HUES48 (cell line): ENCODE data around the gene TMTC3.

Experiments used
- H3K27ac ChIP-seq: one replicate; pipeline ENCODE4 v1.7.0; 2013; ENCODE audit warnings: low read depth, low read length, inconsistent platforms
- H3K27me3 ChIP-seq: 2 replicates; pipeline ENCODE4 v1.6.1; 2013; ENCODE audit warnings: mild to moderate bottlenecking, low read length; ENCODE audit not compliant: control insufficient read depth, insufficient read depth
- H3K36me3 ChIP-seq: 2 replicates; pipeline ENCODE4 v1.6.1; 2013; ENCODE audit warnings: low read length; ENCODE audit not compliant: control insufficient read depth, insufficient read depth
- H3K4me1 ChIP-seq: 2 replicates; pipeline ENCODE4 v1.6.1; 2013; ENCODE audit warnings: mild to moderate bottlenecking, low read length; ENCODE audit not compliant: control insufficient read depth, insufficient read depth
- H3K4me3 ChIP-seq: 2 replicates; pipeline ENCODE4 v1.5.1; 2013; ENCODE audit warnings: mild to moderate bottlenecking, low read depth, low read length
- H3K9ac ChIP-seq: 2 replicates; pipeline ENCODE4 v1.6.1; 2013; ENCODE audit warnings: mild to moderate bottlenecking, low read depth, low read length, moderate library complexity
- H3K9me3 ChIP-seq: 2 replicates; pipeline ENCODE4 v1.6.1; 2013; ENCODE audit warnings: low read length; ENCODE audit not compliant: control insufficient read depth, insufficient read depth

The TMTC3 gene

DNA sequence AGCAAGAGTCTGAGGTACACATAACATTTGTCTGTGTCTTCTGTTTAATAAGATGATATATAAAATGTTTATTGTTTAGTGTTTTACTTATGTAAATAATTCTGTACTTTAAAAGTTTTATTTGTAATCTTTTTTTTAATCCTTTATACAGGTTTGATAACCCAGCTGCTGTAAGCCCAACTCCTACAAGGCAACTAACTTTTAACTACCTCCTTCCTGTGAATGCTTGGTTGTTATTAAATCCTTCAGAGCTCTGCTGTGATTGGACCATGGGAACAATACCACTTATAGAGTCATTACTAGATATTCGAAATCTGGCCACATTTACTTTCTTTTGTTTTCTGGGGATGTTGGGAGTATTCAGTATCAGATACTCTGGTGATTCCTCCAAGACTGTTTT lies 24.1 kb downstream of the TMTC3 start:
- Histone ChIP-seq H3K4me3 (no peak overlapping the region), H3K9me3 (no peaks in the 10 kb centered on the region), H3K27ac (no peak overlapping the region), H3K9ac (no peak overlapping the region), H3K27me3 (no peaks in the 10 kb centered on the region), H3K4me1 (peaks cover 9% of the 10 kb centered on the region), H3K36me3 (peaks cover 58% of the 10 kb centered on the region)

DNA sequence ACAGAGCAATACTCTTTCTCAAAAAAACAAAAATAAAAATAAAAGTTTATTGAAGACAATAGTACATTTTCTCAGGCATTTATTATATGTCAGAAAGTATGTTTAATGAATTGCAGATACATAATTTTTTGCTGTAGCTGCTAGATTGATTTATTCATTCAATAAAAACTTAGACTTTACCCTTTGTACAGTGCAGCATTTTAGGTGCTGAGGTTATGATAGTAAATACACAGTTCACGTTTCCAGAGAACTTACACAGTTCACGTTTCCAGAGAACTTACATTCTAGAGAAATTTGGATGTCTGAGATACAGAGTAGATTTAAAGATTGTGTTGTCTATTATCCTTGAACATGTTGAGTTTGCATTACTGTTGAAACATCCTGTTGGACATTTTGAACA lies 25.3 kb downstream of the TMTC3 start:
- Histone ChIP-seq H3K27ac (no peak overlapping the region), H3K9ac (no peak overlapping the region), H3K4me1 (no peaks in the 10 kb centered on the region), H3K27me3 (no peaks in the 10 kb centered on the region), H3K9me3 (no peaks in the 10 kb centered on the region), H3K4me3 (no peak overlapping the region), H3K36me3 (peaks cover 59% of the 10 kb centered on the region)

DNA sequence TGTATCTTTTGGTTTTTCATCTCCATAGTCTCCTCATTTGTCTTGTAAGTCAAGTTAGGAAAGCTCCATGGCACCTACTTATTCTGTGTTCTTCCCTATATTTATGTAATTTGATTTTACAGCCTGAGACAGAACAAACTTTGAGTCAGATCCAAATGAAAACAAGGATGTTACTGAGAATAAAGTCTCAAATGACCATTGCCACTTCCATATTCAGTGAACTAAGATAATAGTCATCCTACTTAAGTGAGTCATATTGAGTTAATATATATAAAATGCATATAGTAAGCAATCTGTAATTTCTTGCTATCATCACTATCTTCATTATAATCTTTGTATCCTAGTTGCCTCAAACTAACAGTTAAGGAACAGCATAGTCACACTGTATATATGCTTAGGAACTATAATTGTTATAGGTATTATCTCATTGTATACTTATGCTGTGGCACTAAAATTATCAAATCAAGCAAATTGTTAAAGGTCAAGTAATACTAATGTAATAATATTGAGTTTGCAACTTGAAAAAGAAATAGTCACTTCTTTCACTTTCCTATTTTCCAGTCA lies 30.8 kb downstream of the TMTC3 start:
- Histone ChIP-seq H3K9ac (no peak overlapping the region), H3K4me3 (no peak overlapping the region), H3K4me1 (no peaks in the 10 kb centered on the region), H3K27ac (no peak overlapping the region), H3K27me3 (no peaks in the 10 kb centered on the region), H3K36me3 (peaks cover 62% of the 10 kb centered on the region), H3K9me3 (no peaks in the 10 kb centered on the region)

DNA sequence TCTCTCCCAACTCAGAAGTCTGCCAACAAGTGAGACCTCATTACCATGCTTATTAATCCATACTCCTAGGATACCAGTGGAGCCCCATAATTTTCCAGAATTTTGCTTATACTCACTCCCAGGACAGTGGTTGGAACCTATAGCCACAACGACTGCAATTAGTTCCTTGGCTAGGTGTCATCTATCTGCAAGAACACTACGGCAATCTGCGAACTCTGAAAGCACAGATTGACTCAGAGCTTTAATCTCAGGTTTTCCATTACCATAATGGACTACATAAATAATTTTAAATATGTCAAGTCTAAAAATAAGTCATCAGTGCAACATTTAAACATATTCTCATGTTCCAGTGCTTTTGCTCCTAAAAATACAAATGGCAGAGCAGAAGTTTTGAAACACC lies 33.4 kb downstream of the TMTC3 start:
- Histone ChIP-seq H3K36me3 (peaks cover 76% of the 10 kb centered on the region), H3K9ac (no peak overlapping the region)

DNA sequence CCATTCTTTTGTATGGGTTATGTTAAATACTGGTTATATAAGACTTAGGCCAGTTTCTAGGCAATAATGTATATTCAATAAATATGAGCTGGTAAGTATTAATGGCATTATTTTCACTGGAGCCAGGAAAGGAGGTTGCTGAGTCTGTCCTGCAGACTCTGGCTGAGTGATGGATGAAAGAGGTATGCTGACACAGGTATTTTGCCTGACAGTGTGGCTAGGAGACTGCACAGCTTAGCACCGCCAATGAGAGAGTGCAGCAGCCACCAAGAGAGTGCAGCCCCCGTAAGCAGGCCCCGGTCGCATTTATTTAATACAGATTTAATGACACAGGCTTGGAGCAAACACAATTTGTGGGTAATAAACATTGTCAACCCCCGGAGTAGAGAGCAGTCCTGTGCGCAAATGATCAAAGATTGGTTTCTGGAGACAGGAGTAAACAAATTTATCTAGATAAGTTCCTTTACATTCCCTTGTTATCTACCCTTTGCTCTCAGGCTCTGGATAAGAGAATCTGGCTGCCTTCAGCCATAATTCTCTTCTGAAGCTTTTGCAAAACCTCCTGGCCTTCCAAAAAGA lies 37.4 kb downstream of the TMTC3 start:
- H3K9me3 ChIP-seq = no peaks in the 10 kb centered on the region
- H3K4me1 ChIP-seq = no peaks in the 10 kb centered on the region
- peaks cover 65% of the 10 kb centered on the region for H3K36me3 ChIP-seq
- H3K27me3 ChIP-seq = no peaks in the 10 kb centered on the region
- no peak overlapping the region for H3K9ac ChIP-seq
- no peak overlapping the region for H3K27ac ChIP-seq
- H3K4me3 ChIP-seq = no peak overlapping the region

More for the DNA sequence above, 33.4 kb downstream of the TMTC3 start:
- Histone ChIP-seq H3K27me3 (no peaks in the 10 kb centered on the region), H3K4me3 (no peak overlapping the region), H3K4me1 (no peaks in the 10 kb centered on the region), H3K9me3 (no peaks in the 10 kb centered on the region), H3K27ac (no peak overlapping the region)

DNA sequence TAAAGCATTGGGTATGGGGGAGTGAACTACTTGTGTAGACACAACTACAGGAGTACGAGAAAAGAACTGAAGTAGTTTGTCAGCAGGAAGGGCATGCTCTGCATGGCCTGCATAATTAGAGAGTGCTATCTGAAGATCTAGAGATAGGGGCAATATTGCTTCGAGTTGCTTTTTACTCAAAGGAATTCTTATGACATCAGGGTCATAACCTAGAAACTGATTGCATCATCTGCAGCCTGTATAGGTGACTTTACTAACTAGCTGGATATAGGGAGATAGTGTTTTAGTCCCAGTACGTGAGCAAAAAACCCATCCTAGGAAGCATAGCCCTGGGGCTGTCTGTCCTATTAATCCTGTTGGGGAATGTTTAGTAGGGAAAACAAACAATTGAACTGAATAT lies 39.8 kb downstream of the TMTC3 start:
- H3K4me3 ChIP-seq = no peak overlapping the region
- H3K4me1 ChIP-seq = no peaks in the 10 kb centered on the region
- H3K9ac ChIP-seq = no peak overlapping the region
- H3K36me3 ChIP-seq = peaks cover 58% of the 10 kb centered on the region
- no peaks in the 10 kb centered on the region for H3K27me3 ChIP-seq
- no peaks in the 10 kb centered on the region for H3K9me3 ChIP-seq
- H3K27ac ChIP-seq = no peak overlapping the region

DNA sequence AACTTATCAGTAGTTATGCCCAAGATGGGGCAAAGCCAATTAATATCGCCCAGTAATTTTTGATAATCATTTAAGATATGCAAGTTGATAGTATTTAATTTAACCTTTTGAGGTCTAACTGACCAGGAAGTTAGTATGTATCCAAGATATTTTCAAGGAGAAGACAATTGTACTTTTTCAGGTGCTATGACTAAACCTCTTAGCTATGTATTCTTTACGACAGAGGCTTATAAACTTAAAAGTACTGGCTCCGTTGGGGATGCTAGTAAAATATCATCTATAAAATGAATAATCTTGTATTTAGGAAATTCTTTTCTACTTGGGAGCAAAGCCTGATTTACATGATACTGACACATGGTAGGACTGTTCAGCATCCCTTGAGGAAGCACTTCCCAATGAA lies 40.3 kb downstream of the TMTC3 start:
- H3K36me3 ChIP-seq = peaks cover 56% of the 10 kb centered on the region
- no peaks in the 10 kb centered on the region for H3K4me1 ChIP-seq

DNA sequence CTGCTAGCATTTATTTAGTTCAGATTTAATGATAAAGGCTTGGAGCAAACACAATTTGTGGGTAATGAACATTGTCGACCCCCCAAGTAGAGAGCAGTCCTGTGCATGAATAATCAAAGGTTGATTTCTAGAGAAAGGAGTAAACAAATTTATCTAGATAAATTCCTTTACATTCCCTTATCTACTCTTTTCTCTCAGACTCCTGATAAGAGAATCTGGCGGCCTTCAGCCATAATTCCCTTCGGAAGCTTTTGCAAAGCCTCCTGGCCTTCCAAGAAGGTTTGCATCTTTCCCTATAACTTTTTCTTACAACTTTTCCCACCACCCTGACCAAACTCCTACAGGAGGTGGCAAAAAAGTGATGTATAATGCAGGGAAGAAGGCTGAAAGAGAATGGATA lies 42.1 kb downstream of the TMTC3 start:
- no peak overlapping the region for H3K27ac ChIP-seq
- no peak overlapping the region for H3K4me3 ChIP-seq
- H3K27me3 ChIP-seq = no peaks in the 10 kb centered on the region
- H3K9me3 ChIP-seq = no peaks in the 10 kb centered on the region
- H3K9ac ChIP-seq = no peak overlapping the region
- H3K4me1 ChIP-seq = no peaks in the 10 kb centered on the region
- H3K36me3 ChIP-seq = peaks cover 42% of the 10 kb centered on the region

More for the DNA sequence above, 40.3 kb downstream of the TMTC3 start:
- Histone ChIP-seq H3K27ac (no peak overlapping the region), H3K9me3 (no peaks in the 10 kb centered on the region), H3K27me3 (no peaks in the 10 kb centered on the region), H3K9ac (no peak overlapping the region), H3K4me3 (no peak overlapping the region)

DNA sequence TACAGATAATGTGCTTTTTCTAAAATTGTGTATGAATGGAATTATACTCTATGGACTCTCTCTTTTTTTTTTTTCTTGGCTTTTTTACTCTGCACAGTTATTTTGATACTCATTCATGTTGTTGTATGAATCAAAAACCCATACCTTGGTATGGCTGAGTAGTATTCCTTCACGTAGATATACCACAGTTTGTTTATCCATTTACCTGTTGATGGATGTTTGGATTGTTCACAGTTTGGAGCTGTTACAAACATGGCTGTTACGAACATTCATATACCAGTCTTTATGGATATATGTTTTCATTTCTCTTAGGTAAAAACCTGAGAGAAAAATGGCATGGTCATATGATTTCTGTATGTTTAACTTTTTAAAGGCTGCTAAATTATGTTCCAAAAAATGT lies 43.2 kb downstream of the TMTC3 start:
- H3K9ac ChIP-seq = no peak overlapping the region
- H3K27me3 ChIP-seq = no peaks in the 10 kb centered on the region
- no peak overlapping the region for H3K4me3 ChIP-seq
- no peak overlapping the region for H3K27ac ChIP-seq
- H3K4me1 ChIP-seq = no peaks in the 10 kb centered on the region
- H3K36me3 ChIP-seq = peaks cover 36% of the 10 kb centered on the region
- no peaks in the 10 kb centered on the region for H3K9me3 ChIP-seq

DNA sequence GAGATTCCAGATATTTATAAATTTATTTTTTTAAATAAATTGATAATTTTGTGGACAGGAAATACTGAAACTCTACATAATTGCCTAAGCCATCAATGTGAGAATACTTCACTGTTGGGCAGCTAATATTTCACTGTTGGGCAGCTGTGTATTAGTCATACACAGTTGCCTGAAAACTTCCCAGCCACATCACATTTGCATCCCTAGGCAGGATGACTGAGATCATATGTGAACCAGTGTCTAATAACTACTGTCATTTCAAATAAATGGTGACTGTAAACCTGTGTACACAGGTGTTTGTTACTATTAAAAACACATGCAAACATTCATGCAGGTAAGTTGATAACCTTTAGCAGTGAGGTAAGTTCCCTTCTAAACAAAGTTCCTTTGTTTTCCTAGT lies 43.9 kb downstream of the TMTC3 start:
- H3K27ac ChIP-seq = no peak overlapping the region

DNA sequence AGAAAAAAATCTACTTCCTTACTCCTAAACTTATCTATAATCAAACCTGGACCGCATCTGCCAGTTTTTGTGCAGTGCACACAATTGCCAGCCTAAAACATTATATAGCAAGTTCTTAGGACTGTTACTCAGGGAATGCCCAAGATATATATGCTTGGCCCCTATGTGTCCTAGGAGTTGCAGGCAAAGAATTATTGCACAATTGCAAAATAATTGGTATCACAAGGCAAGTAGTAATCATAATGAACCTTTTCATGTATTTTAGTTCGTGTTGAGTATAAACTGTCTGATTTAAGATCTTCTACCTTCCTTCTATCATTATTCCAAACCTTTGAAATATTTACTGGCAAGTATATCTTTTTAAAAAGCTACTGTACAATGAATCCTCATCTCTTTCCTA lies 45.5 kb downstream of the TMTC3 start:
- H3K4me1 ChIP-seq = no peaks in the 10 kb centered on the region
- H3K9me3 ChIP-seq = no peaks in the 10 kb centered on the region
- H3K9ac ChIP-seq = no peak overlapping the region
- peaks cover 49% of the 10 kb centered on the region for H3K36me3 ChIP-seq
- H3K27me3 ChIP-seq = no peaks in the 10 kb centered on the region
- no peak overlapping the region for H3K27ac ChIP-seq
- no peak overlapping the region for H3K4me3 ChIP-seq

More for the DNA sequence above, 43.9 kb downstream of the TMTC3 start:
- H3K9me3 ChIP-seq = no peaks in the 10 kb centered on the region
- H3K4me3 ChIP-seq = no peak overlapping the region
- no peak overlapping the region for H3K9ac ChIP-seq
- peaks cover 40% of the 10 kb centered on the region for H3K36me3 ChIP-seq
- no peaks in the 10 kb centered on the region for H3K4me1 ChIP-seq
- H3K27me3 ChIP-seq = no peaks in the 10 kb centered on the region
